Renal cortical epithelial cell (primary cell): ENCODE measurements around the gene SCYGR7. TPM values are rescaled to one million over a fixed set of nuclear protein-coding genes. Genes with fewer than 3 reads are reported as not detected.
"Not testable (repeated sequence)": the region's sequence is repeated elsewhere in the genome, so short reads cannot be mapped to it uniquely, and the experiment has no call there.

Experiments
- DNase-seq: peaks from one replicate; pipeline ENCODE4 v3.0.0-alpha.2; 2011; ENCODE audit warnings: low read depth
- total RNA-seq: library from RNA; depleted of rRNA; stranded (reverse); fragments of >200 nt; gene quantifications from 2 replicates; pipeline ENCODE4 v1.2.3, GENCODE V29; 2014

Gene SCYGR7, protein sequence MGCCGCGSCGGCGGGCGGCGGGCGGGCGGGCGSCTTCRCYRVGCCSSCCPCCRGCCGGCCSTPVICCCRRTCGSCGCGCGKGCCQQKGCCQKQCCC
- total RNA-seq: not detected in 2 replicates

DNA sequence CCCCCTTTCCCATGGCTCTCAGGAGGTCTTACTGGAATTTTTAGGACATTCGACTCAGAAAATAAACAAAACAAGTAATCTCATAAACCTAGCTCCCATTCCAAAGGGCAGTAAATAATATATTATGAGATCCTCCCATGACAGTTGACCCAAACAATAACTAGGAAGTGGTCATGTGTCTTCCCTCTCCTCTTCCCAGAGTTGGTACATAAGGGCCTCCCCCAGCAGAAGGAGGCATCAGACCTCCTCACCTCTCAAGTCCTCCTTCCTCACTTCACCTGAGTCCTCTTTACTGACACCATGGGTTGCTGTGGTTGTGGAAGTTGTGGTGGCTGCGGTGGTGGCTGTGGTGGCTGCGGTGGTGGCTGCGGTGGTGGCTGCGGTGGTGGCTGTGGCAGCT, at the start of gene SCYGR7:
Gene SCYGR7 (plus strand): TSS at position 301 of the 400 bp plus-strand sequence. CDS start 0 bp downstream, at position 301.
- no peak for DNase-seq

DNA sequence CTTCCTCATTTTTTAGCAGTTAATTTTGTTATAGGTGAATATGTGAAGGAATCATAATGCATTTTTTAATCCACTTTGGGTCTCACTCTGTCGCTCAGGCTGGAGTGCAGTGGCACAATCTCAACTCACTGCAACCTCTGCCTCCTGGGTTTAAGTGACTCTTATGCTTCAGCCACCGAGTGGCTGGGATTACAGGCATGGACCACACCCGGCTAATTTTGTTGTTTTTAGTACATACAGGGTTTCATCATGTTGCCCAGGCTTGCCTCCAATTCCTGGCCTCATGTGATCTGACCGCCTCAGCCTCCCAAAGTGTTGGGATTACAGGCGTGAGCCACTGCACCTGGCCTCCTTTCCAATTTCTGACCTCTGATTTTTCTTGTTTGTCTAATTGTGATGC, 43.9 kb upstream of the SCYGR7 start:
- DNase-seq: no peak

DNA sequence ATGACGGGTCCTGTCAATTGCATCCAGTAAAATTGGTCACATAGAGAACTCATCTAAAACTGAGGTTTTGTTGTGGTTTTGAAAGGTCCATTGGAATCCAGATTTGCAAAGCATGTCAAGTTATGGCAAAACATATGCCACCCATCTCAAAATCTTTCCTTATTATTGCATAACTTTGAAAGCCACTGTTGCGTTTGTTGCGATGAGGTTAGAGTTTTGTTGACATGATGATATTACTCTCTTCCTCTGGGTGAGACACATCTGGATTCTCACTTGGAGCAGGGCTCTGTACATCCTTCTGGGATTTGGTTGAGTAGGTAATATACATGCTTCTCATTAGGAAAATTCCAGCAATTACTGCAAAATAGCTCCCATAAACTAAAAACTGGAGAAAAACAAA, 40.9 kb upstream of the SCYGR7 start:
- DNase-seq: no peak

DNA sequence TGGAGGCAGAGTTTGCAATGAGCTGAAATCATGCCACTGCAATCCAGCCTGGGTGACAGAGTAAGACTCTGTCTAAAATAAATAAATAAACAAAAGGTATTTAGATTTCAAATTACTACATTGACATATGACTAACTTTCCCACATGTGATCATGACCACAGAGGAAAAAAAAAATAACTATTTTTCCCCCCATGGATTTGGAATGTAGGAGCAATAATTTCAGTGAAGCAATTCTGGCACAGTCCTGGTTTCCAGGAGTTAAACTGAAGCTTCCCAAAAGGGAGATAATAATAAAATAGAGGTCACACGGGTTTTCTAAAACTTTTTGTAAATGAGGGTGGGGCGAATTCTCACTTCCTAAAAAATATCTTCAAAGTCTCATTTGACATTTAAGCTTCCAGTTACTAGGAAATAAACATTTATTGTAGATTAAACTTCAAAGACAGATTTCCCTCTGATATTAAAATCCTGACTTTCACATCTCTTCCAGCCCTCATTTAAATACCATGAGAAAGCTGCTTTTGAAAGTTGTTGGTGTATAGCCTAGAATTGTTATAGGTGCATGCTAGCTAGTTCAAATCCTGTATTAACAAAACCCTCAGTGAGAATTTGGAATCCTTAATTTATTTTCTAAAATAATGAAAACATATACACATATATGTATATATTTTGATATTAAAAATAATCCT, 31.0 kb upstream of the SCYGR7 start:
- DNase-seq: peak; percentile 27

DNA sequence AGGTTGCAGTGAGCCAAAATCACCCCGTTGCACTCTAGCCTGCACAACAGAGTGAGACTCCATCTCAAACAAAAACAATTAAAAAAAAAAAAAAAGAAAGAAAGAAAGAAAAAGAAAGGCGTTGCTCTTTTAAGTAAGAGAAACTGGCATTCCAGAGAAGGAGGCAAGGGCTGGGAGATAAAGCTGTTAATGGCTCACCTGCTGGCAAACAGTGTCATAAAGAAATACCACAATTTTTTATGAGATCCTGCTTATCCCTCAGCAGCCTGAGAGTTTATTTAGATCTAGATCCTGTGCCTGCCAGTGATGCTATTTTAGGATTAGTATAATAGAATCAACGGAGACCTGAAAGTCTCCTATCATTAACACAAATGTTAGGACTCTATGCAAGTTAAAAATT, 26.6 kb upstream of the SCYGR7 start:
- no peak for DNase-seq

DNA sequence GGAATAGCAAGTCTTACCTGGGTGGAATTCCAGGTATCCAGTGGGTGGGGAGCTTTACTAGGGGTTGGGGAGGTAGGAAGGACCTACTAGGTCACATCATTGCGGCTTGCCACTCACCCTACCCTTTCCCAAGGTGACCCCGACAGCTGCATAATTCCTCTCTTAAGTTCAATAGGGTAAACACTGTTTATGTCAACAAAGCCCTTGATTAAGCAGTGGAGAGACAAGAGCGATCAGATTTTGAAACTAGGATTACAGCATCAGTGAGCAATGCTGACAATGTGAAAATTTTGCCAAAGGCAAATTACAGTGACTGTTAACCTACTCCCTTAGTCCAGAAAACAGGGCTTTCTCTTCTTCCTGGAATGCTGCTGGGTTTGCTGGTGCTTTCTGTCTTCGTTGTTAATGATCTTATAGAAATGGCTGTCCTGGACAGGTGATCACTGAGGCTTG, 24.8 kb upstream of the SCYGR7 start:
- peak; percentile 83 for DNase-seq

DNA sequence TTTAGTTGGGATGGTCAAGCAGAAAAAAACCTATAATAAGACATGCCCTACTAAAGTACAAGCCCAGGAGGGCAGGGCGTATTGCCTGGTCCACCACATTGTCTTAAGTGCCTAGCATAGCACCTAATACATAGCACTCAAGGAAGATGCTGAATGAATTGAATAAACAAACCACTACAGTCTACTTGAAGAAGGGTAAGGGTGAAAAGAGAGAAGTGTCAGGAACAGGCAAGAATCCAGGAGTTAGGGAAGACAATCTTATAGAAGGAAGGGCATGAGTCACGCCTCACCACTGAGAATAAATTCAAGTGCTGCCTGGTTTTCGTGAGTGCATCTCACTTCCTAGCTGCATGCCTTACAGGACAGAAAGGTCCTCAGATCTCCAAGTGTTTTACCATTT, 24.2 kb upstream of the SCYGR7 start:
- peak; percentile 7 for DNase-seq

DNA sequence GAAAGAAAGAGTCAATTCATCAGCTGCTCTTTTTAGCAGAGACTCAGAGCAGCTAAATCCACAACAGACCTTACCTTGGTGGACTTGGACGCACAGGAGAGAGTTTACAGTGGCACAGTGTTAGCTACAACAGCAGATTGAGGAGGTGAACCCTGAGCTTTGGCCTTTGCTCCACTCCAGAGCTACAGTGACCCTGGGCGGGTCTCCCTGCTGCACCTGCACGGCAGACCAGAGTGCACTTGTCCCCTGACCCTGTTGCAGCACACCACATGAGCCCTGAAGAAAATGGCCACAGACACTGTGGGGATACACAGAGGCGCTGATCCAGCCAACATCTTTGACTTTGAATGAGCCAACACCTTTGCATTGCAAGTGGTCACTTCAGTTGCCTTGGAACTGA, 21.3 kb upstream of the SCYGR7 start:
- no peak for DNase-seq

DNA sequence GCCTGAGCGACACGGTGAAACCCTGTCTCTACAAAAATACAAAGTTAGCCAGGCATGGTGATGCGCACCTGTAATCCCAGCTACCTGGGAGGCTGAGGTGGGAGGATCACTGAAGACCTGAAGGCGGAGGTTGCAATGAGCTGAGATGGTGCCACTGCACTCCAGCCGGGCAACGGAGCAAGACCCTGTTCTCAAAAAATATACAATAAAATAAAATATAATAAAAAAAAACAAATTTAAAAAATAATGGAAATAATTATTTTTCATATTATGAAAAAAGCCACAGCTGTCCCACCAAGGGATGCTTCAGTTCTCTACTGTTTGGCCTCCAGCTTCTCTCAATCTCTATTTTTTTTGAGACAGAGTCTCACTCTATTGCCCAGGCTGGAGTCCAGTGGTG, 20.7 kb upstream of the SCYGR7 start:
- no peak for DNase-seq

DNA sequence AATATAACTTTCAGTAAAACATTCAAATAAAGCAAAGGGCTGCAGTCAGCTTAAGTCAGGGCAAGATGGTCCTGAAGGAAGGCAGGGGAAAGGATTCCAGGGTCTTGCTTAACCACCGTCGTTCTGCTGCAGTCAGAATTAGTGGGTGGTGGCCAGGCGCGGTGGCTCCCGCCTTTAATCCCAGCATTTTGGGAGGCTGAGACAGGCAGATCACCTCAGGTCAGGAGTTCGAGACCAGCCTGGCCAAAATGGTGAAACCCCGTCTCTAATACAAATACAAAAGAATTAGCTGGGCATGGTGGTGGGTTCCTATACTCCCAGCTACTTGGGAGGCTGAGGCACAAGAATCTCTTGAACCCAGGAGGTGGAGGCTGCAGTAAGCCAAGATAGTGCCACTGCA, 17.1 kb upstream of the SCYGR7 start:
- DNase-seq: no peak

DNA sequence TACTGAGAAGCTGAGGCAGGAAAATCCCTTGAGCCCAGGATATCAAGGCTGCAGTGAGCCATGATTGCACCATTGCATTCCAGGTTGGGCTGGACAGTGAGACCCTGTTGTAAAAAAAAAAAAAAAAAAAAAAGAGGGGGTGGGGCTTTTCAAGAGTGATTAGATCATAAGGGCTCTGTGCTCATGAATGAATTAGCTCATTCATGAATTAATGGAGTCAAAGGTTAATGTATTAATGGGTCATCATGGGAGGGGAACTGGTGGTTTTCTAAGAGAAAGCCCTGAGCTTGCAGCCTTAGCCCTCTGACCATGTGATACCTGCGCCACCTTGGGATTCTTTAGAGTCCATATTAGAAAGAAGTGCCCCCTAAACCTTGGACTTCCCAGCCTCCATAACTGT, 14.8 kb upstream of the SCYGR7 start:
- peak; percentile 32 for DNase-seq

DNA sequence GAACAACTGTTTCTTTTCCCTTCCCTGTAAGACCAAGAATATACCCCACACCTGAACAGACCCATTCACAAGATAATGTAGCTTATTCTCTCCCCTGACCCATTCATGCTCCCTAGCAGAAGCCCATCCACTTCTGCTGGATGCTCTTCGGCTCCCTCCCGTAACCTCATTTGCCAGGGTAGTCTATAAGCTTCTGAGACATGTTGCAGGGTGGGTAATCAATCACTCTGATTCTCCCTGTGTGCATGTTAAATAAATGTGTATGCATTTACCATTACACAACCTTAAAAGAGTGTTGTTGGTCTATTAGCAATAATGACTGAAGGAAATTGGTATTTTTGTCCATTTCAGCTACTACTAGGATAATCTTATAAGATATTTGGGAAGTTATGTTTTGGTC, 11.6 kb upstream of the SCYGR7 start:
- DNase-seq: no peak

DNA sequence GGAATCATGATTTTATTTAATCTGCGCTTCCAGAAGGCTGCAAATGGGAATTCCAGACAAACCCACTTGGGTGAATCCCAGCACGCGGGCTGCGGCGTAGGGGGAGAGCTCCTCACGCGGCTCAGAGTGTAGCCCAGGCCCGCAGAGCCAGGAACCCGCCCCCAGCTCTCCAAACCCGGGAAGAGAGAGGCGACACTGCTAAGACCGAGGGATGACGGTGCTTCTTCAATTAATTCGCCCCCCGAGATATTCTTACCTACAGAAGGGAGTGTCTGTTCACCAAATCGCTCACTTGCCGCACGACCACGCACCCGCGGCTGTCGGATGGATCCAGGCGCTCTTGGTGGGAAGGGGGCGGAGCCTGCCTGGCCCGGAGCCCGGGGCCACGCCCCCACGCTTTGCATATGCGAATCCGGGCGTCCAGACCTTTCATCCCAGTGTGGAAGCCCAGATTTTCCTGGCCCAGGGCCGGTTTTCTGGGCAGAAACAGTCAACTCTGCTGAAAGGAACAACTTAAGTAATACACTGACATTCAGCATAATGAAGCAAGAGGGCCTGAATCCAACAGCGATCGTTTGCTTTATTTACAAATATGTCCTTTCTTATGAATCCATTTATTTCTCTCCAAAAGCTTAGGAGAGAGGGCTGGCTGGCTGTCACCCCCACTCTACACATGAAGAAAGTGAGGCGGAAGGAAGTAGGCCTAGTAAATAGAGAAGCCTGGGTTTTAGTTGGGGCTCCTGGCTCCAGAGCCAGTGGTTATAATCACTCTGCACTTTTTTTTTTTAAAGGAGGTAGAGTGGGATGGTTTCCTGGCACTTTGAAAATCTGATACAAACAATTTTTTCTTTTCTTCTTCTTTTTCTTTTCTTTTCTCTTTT, 10.2 kb upstream of the SCYGR7 start, which contains the start of gene SLC19A3:
Gene SLC19A3 (minus strand): TSS at position 342 of the 881 bp plus-strand sequence. CDS start 15,710 bp downstream, outside the sequence.
- peak; percentile 82 for DNase-seq

DNA sequence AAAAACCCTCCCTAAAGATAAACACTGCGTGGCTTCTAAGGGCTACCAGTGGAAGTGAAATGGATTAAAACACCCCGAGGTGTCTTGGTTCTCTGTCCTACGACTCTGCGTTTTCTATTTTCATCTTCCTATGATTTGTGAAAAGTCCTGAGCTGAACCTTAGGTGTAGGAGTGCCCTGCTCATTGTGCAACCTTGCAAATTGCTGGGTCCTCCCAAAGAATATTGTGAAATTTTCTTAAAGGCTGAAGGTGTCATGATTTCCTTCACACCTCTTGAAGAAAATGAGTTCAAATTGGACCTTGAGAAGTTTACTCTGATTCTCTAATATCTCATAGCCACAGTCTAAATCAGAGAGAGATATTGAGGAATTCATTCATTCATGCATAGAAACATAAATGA, 8.5 kb upstream of the SCYGR7 start:
- DNase-seq: peak; percentile 14

DNA sequence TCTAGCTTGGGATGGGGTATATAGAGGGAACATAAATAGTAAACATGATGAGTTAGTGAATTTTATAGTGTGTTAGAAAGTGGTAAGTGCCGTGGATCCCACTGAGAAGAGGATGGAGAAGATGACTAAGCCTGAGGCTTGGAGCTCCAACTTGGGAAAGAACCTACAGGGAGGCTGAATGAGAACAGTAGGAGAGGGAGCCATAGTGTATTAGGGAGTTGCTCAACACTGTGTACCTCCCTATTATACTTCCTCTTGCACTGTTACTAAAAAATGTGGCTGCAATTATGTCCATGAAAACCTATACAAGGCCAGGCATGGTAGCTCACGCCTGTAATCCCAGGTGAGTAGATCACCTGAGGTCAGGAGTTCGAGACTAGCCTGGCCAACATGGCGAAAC, 7.5 kb upstream of the SCYGR7 start:
- DNase-seq: peak; percentile 11

DNA sequence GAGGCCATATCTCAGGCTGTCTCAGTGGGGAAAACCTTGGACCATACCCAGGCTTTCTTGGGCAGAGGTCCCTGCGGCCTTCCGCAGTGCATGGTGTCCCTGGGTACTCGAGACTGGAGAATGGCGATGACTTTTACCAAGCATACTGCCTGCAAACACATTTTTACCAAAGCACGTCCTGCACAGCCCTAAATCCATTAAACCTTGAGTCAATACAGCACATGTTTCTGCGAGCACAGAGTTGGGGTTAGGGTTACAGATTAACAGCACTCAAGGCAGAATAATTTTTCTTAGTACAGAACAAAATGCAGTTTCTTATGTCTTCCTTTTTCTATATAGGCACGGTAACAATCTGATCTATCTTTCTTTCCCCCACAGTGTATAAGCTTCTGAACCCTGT, 5.3 kb upstream of the SCYGR7 start:
- DNase-seq: peak; percentile 70

DNA sequence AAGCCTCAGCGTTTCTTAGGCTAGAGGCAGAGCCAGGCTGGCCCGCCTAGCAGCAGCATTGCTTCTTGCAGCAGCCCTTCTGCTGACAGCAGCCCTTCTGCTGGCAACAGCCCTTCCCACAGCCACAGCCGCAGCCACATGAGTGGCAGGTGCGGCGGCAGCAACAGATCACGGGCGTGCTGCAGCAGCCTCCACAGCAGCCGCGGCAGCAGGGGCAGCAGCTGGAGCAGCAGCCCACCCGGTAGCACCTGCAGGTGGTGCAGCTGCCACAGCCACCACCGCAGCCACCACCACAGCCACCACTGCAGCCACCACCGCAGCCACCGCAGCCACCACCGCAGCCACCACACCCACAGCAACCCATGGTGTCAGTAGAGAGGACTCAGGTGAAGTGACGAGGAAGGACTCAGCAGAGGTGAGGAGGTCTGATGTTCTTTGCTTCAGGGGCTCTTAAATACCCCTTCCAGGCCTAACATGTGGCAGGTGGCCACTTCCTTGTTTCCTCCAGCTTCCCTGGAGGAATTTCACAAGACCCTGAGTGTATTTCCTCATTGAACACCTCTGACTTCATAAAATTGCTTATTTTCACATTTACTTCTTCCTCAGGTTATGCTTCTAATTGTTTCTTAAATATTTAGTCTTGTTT, 3.6 kb upstream of the SCYGR7 start, which contains the start of gene SCYGR6:
Gene SCYGR6 (minus strand): TSS at position 364 of the 646 bp plus-strand sequence. CDS start 0 bp downstream, at position 364.
- peak; percentile 28 for DNase-seq

DNA sequence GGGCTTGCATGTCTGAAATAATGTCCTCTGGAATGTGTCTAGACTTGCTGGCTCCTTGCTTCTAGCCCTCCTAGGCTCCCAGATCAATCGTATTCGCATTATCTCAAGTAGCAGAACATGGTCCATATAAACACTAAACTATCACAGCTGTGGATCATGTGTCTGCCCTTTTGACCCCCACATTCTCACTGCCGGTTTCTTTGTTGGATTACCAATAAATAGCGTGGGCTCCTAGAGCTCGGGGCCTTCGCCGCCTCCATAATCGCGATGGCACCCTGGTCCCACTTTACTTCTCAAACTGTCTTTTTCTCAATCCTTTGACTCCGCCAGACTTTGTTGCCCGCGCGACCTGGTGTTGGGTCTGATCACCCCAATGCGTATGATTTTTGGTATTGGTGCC, 11.2 kb downstream of the SCYGR7 start:
- DNase-seq: no peak

DNA sequence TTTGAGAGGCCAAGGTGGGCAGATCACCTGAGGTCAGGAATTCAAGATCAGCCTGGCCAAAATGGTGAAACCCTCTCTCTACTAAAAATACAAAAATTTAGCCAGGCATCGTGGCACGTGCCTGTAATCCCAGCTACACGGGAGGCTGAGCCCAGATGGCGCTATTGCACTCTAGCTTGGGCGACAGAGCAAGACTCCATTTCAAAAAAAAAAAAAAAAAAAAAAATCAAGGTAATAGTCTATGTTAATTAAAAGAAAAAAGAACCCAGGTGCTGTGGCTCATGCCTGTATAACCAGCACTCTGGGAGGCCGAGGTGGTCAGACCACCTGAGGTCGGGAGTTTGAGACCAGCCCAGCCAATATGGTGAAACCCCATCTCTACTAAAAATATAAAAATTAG, 12.6 kb downstream of the SCYGR7 start:
- DNase-seq: peak; percentile 28

DNA sequence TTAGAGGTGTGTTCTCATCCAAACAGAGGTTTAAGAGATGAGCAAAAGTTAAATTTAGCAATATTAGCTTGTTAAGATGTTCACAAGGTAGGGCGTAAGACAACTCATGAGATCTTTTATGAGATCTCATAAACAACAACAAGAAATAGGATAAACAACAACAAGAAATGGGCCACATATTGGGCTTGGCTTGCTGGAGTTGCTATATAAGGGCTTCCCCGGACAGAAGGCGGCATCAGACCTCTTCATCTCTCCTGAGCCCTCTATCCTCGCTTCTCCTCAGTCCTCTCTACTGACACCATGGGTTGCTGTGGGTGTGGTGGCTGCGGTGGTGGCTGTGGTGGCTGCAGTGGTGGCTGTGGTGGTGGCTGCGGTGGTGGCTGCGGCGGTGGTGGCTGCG, 17.5 kb downstream of the SCYGR7 start, which contains the start of gene SCYGR8:
Gene SCYGR8 (plus strand): TSS at position 301 of the 400 bp plus-strand sequence. CDS start 0 bp downstream, at position 301.
- no peak for DNase-seq

DNA sequence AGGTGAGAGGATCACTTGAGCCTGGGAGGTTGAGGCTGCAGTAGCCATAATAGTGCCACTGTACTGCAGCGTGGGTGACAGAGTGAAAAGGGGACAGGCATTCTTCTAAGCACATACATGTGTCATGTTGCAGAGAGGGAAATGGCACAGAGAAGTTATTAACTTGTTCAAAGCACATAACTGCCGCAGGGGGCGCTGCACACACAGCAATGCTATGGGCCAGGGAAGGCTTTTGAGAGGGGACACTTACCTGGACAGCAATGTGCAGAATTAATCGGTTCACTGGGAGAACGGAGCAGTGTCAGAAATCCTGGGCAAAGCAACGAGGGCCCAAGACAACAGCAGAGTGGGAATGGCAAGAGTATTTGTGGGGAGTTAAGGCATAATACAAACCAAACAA, 19.9 kb downstream of the SCYGR7 start:
- no peak for DNase-seq

DNA sequence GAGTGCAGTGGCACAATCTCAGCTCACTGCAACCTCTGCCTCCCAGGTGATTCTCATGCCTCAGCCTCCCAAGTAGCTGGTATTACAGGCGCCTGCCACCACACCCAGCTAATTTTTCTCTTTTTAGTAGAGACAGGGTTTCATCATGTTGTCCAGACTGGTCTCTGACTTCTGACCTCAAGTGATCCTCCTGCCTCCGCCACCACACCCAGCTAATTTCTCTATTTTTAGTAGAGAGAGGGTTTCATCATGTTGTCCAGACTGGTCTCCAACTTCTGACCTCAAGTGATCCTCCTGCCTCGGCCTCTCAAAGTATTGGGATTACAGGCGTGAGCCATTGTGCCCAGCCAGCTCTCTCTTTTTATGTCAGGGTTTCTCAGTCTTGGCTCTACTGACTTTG, 28.1 kb downstream of the SCYGR7 start:
- DNase-seq: not testable (repeated sequence)
